Dedifferentiated amniotic fluid mesenchymal stem cell (primary cell): ENCODE measurements around the gene CYP4X1.
"Not testable (repeated sequence)": the region's sequence is repeated elsewhere in the genome, so short reads cannot be mapped to it uniquely, and the experiment has no call there.

Source experiments
- DNase-seq: peaks from one replicate; pipeline ENCODE4 v3.0.0-alpha.2; 2016; ENCODE audit errors: extremely low spot score

CYP4X1 gene

GRCh38 chr1:47023268-47024140 is at the start of gene CYP4X1:
Gene CYP4X1, plus strand, starts transcription at chr1:47023669. Its CDS starts 149 bp downstream, at chr1:47023818.
- DNase-seq: no peak

DNA sequence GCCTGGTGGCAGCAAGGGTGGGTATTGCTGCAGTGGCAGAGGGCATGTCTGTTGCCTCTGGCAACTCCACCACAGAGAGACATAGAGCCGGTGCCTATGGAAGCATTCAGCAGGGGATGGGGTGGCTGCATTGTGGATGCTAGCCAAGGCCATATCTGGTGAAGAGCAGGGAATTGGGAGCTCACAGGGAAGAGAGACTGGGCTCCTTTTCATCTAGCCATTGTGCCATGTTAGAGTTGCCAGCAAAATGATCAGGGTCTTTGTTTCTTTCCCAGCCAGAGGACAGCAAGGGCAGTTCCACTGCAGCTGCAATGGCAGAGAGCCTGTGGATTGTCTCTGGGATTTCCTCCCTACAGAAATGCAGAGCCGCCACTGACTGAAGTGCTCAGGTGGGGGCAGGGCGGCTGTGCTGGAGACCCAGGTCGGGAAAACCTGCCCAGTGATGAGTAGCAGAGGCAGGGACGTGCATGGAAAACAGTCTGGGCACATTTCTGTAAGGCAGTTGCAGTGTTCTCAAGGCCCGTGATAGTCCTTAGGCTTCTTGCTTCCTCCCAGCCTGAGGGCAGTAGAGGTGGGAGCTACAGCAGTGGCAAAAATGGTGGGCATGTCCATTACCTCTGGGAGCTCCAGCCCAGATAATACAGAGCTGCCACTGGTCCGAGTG is 40.2 kb upstream of the CYP4X1 start:
- no peak for DNase-seq

- no peak for DNase-seq
Measured at GRCh38 chr1:46983830-46984586, 39.5 kb upstream of the CYP4X1 start.

DNA sequence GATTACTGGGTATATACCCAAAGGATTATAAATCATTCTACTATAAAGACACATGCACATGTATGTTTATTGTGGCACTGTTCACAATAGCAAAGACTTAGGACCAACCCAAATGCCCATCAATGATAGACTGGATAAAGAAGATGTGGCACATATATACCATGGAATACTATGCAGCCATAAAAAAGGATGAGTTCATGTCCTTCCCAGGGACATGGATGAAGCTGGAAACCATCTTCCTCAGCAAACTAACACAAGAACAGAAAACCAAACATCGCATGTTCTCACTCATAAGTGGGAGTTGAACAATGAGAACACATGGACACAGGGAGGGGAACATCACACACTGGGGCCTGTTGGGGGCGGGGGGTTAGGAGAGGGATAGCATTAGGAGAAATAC is 32.9 kb upstream of the CYP4X1 start:
- DNase-seq: not testable (repeated sequence)

GRCh38 chr1:46991083-46991923 is 32.2 kb upstream of the CYP4X1 start:
- no peak for DNase-seq

DNA sequence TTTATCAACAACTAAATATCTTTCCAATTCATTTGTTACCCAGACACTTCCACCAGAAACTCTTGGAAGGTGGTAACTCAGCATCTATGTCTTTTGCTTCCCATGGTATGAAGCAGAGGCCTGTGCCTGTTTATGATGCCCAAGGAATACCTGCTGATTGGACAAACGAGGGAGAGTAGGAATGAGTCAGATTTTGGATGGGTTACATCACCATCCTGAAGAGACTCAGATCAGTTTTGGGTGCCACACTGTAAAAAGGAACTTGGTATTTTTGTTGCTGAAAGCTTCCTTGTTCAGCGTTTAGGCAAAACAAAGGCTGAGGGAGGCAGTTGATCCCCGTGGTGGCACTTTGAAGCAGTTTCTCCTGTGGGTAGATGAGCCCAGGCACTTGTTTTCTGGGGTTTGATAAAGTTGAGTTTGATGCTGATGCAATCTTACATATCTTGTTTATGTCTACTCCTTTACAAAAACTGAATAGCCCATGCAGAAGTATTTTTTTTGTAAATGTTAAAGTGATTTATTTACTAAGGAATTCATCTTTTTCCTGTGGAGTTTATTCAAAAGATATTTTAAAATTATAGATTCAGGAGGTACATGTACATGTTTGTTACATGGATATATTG is 26.7 kb upstream of the CYP4X1 start:
- no peak for DNase-seq

- no peak for DNase-seq
Measured at GRCh38 chr1:47002211-47002610, 21.3 kb upstream of the CYP4X1 start.

GRCh38 chr1:47003896-47004403 is 19.5 kb upstream of the CYP4X1 start:
- DNase-seq: no peak

GRCh38 chr1:47006437-47006836 is 17.0 kb upstream of the CYP4X1 start:
- DNase-seq: not testable (repeated sequence)

- DNase-seq: no peak
Measured at GRCh38 chr1:47013293-47013692, 10.2 kb upstream of the CYP4X1 start.

GRCh38 chr1:47021070-47021469 is 2.4 kb upstream of the CYP4X1 start:
- no peak for DNase-seq

- DNase-seq: no peak
Measured at GRCh38 chr1:47024141-47024801, 802 bp downstream of the CYP4X1 start.

DNA sequence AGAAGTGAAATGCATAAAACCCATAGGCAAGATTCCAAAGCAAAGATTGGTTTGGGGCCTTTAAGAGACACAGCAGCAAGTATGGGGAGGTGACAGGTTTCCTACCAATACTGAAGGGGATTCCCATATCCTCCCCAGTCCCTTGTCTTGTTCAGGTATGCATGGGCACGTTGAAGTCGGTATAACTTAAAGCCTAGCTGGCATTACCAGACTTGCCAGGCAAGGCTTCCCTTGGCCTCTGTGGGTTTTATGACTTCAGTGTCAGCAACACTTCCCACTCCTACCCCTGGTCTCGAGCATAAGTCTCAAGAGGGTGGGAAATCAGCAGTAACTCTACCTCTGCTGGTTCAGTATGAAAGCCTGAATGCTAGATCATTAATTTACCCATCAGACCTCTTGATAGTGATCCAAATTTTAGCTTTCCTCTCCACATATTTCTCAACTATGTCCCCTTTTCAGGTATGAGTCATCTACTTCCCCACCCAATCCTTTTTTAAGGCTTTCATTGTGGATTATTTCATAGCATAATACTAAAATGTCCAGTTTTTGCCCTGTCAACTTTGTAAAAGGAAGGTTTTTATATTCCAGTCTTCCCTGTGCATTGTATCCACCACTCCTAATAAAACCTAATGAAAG is 6.8 kb downstream of the CYP4X1 start:
- DNase-seq: no peak

- no peak for DNase-seq
Measured at GRCh38 chr1:47031059-47031458, 7.6 kb downstream of the CYP4X1 start.

DNA sequence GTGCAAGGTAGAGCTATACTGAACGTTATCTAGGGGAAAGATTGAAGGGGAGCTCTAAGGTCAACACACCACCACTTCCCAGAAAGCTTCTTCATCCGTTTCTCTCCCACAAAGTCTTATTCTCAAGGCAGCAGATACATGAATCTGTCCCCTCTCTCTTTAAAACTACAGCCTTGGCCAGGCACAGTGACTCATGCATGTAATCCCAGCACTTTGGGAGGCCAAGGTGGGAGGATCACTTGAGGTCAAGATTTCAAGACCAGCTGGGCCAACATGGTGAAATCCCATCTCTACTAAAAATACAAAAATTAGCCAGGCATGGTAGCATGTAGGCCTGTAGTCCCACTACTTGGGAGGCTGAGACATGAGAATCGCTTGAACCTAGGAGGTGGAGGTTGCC is 8.1 kb downstream of the CYP4X1 start:
- DNase-seq: no peak

DNA sequence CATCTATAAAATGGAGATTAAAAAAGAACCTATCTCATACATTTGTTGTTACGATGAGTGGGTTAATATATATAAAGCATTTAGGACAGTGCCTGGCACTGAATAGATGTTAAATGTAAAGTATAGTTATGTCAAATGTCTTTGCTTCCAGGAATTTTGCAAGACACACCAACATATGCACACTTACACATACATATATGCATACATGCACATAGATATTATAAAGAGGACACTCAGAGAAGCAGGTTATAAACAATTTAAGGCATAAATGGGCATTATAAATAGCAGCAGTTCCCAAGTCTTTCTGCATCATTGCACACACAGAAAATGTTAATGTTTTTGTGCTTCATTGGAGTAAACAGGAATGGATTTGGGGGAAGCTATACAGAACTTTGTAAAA is 13.3 kb downstream of the CYP4X1 start:
- DNase-seq: no peak

DNA sequence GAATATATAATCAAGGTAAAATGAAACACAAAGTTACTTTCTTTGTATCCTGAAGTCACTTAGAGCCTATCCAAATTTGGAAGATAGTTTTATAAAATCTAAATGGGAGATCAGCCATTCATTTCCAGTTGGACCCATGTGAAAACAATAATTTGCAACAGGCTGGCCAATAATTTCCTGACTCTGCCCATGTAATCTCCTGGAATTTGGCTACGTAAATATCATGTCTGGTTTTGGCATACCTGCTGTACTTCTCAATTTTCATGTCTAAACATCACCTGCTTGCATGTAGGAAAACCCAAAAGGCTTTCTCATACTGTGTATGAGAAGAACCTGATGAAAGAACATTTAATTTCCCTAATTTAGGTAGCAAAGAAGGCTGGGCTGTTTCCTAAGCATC is 35.9 kb downstream of the CYP4X1 start:
- DNase-seq: peak; percentile 3

- DNase-seq: no peak
Measured at GRCh38 chr1:47067097-47067594, 43.7 kb downstream of the CYP4X1 start, which contains the start of gene CYP4Z1. Gene CYP4Z1, plus strand, starts transcription at chr1:47067231. Its CDS starts 260 bp downstream, at chr1:47067491.

DNA sequence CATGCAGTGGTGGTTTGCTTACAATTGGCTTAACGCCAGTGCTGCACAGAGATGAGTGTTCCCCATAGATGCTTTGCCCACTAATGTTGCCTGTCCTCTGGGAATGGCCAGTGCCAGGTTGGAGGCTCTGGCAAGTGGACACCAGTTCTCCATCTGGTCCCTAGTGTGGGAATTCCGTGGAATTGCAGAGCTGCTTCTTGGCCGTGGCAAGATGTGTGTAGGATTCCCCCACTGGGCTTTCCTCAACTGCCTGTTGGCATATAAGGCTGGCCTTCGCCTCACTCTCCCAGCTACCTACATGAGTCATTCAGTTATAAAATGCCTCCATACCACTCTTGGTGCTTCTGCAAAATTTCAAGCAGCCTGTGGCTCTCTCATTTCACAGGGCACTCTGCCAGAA is 45.6 kb downstream of the CYP4X1 start:
- DNase-seq: not testable (repeated sequence)
